Nephron progenitor cell (in vitro differentiated cells): ENCODE data around the gene ITPRIP.

Experiments
- DNase-seq: peaks from one replicate; pipeline ENCODE4 v3.0.0; 2021
- H3K27ac Mint-ChIP-seq: 2 replicates; pipeline ENCODE4 v1.8.0; 2021; ENCODE audit warnings: mild to moderate bottlenecking, moderate library complexity, mixed read lengths
- H3K27me3 Mint-ChIP-seq: 2 replicates; pipeline ENCODE4 v1.8.0; 2021; ENCODE audit warnings: mild to moderate bottlenecking, low read depth, mixed read lengths; ENCODE audit not compliant: poor library complexity
- H3K36me3 Mint-ChIP-seq: 2 replicates; pipeline ENCODE4 v1.8.0; 2021; ENCODE audit warnings: low read depth, mixed read lengths
- H3K4me1 Mint-ChIP-seq: 2 replicates; pipeline ENCODE4 v1.8.0; 2021; ENCODE audit warnings: mixed read lengths
- H3K4me3 Mint-ChIP-seq: 2 replicates; pipeline ENCODE4 v1.8.0; 2021; ENCODE audit warnings: mild to moderate bottlenecking, moderate library complexity, mixed read lengths
- H3K9me3 Mint-ChIP-seq: 2 replicates; pipeline ENCODE4 v1.8.0; 2021; ENCODE audit warnings: mild to moderate bottlenecking, moderate library complexity, mixed read lengths
- CTCF ChIP-seq: fragments of 200-600 bp; sonication (generic); IDR thresholded peaks from 2 replicates; pipeline ENCODE4 v1.5.0; 2021; ENCODE audit warnings: antibody characterized with exemption

Gene ITPRIP

GRCh38 chr10:104351061-104351702 is 12.9 kb upstream of the ITPRIP start:
- peaks cover 9% of the 10 kb centered on the region for H3K27me3 Mint-ChIP-seq
- DNase-seq, result no peak
- TF ChIP-seq CTCF, result no peak
- H3K27ac Mint-ChIP-seq, result no peak overlapping the region
- peaks cover 10% of the 10 kb centered on the region for H3K4me1 Mint-ChIP-seq
- no peaks in the 10 kb centered on the region for H3K36me3 Mint-ChIP-seq
- H3K4me3 Mint-ChIP-seq, result no peak overlapping the region
- peaks cover 3% of the 10 kb centered on the region for H3K9me3 Mint-ChIP-seq

- Mint-ChIP-seq H3K9me3 (peaks cover 3% of the 10 kb centered on the region), H3K27me3 (peaks cover 9% of the 10 kb centered on the region), H3K36me3 (no peaks in the 10 kb centered on the region), H3K4me3 (no peak overlapping the region), H3K4me1 (peaks cover 10% of the 10 kb centered on the region), H3K27ac (no peak overlapping the region)
- peak; percentile 53 for TF ChIP-seq CTCF
- no peak for DNase-seq
Observed at GRCh38 chr10:104350127-104350635, 11.9 kb upstream of the ITPRIP start.

GRCh38 chr10:104349623-104350126 is 11.4 kb upstream of the ITPRIP start:
- H3K4me3 Mint-ChIP-seq, result no peak overlapping the region
- H3K9me3 Mint-ChIP-seq, result peaks cover 3% of the 10 kb centered on the region
- no peak for TF ChIP-seq CTCF
- no peak for DNase-seq
- no peaks in the 10 kb centered on the region for H3K36me3 Mint-ChIP-seq
- no peak overlapping the region for H3K27ac Mint-ChIP-seq
- H3K27me3 Mint-ChIP-seq, result peaks cover 9% of the 10 kb centered on the region
- H3K4me1 Mint-ChIP-seq, result peaks cover 10% of the 10 kb centered on the region

DNA sequence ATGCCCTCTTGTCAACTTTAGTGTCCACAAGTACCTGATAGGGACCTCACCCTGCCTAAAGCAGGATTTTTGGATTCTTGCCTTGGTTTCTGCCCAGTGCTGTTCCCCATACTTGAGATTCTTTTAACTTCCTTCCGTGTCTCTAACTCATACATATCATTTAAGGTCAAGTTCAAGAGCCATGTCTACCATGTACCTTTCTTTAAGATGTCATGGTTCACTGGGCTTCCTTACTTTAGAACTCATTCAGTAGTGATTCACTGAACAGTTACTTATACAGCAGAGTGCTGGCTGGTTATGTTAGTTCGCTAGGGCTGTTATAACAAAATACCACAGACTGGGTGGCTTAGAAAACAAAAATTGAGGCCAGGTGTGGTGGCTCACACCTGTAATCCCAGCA is 10.3 kb upstream of the ITPRIP start:
- H3K27ac Mint-ChIP-seq, result no peak overlapping the region
- no peak for DNase-seq
- no peak overlapping the region for H3K4me3 Mint-ChIP-seq
- no peaks in the 10 kb centered on the region for H3K36me3 Mint-ChIP-seq
- no peak for TF ChIP-seq CTCF
- peaks cover 9% of the 10 kb centered on the region for H3K27me3 Mint-ChIP-seq
- H3K9me3 Mint-ChIP-seq, result peaks cover 3% of the 10 kb centered on the region
- H3K4me1 Mint-ChIP-seq, result peaks cover 12% of the 10 kb centered on the region

DNA sequence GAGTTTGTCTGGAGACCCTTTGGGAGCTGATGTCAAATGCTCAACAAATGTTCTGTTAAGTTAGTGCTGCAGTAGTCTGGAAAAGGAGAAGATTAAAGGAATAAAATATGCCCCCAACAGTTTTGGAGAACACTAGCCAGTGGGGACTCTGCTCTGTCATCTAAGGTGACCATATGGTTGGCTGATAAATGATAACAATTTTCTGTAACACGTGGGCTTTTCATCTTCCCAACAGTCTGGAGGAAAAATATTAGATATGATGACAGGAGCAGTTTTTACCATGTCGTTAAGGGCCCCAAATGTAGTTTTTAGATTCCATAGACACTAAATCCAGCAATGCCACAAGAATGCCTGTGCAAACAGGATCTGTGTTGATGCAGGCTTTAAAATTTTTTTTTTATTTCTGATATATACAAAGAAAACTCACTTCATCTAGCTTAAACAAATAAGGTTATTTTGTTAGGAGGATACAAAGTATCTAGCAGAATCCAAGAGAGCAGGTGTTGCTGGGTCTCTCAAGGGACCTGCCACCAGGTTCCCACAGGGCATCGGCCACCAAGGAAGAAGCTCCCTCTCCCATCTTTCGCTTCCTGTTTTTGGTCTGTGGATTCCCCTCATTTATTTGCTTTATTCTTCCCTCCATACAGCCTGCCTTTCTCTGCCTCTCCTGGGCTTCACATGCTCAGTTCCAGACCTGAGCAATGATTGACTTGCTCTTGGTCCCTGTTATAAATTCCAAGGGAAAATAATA is 9.2 kb upstream of the ITPRIP start:
- H3K36me3 Mint-ChIP-seq, result no peaks in the 10 kb centered on the region
- peaks cover 20% of the 10 kb centered on the region for H3K4me1 Mint-ChIP-seq
- no peak for DNase-seq
- H3K9me3 Mint-ChIP-seq, result no peaks in the 10 kb centered on the region
- no peak overlapping the region for H3K27ac Mint-ChIP-seq
- TF ChIP-seq CTCF, result no peak
- H3K27me3 Mint-ChIP-seq, result peaks cover 9% of the 10 kb centered on the region
- H3K4me3 Mint-ChIP-seq, result no peak overlapping the region
